Activated CD4-positive, CD25-positive, alpha-beta regulatory T cell treated with anti-CD3 and anti-CD28 coated beads, Interleukin-2, amount 50 U/mL, for 16 hours (primary cell): Measurements from ENCODE around the gene REN.

Experiments used
- DNase-seq: peaks from one replicate; pipeline ENCODE4 v3.0.0-alpha.2; 2020; ENCODE audit warnings: low read depth, low spot score

Gene REN

GRCh38 chr1:204166219-204166618 is at the start of gene REN:
REN (minus strand) TSS chr1:204166337; CDS start chr1:204166293, 44 bp downstream.
- DNase-seq = no peak

DNA sequence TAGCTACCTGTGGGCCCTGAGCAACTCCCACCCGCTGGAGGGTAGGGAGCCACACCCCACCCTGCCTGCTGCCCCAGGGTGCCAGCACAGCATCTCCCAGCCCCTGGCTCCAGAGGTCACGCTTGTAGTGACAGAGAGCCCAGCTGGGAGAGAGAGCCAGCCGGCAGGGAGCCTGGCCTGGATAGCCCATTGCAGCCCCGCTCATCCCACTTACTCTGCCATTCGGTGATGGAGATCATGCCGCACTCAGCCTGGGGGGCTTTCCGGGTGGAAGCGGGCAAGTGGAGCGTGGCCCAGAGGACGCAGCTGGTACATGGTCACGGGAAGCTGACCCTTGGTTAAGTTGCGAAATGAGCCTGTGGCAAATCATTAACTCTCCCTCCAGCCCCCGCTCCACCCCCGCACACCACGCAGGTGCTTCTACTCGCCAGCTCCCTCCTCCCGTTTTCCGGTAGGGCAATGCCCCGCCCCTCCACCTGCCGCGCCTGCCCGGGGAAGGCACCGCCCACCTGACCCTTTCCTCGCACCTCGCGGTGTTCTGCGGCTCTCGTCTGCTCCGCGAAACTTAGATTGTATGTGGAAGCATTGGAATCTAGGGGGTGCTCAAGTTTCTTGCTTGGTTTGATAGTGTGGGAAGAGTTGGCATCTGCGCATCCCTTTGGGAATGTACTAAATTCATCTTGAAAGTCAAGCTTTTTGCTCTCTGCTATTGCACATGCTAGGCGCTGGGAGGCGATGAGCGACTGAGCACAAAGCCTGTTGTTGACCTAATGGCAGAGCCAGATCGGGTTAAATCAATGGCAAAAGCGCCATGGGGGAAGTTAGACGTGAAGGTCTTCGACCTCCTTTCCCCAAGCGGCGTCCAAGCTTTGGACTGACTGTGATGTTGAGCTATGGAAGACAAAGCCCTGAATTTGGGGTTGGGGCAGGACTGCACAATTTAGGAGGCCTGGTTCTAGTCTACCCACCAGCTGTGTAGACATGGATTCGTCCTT is 47.8 kb upstream of the REN start, which contains the start of gene GOLT1A:
Gene GOLT1A (minus strand): TSS at position 321 of the 995 bp plus-strand sequence. CDS start 82 bp downstream, at position 239.
- no peak for DNase-seq

- DNase-seq = no peak
Observed at GRCh38 chr1:204212715-204213114, 46.6 kb upstream of the REN start.

GRCh38 chr1:204211046-204211445 is 44.9 kb upstream of the REN start:
- DNase-seq = no peak

GRCh38 chr1:204207136-204207616 is 41.0 kb upstream of the REN start:
- DNase-seq = peak; percentile 50

- no peak for DNase-seq
Observed at GRCh38 chr1:204206121-204206520, 40.0 kb upstream of the REN start.

DNA sequence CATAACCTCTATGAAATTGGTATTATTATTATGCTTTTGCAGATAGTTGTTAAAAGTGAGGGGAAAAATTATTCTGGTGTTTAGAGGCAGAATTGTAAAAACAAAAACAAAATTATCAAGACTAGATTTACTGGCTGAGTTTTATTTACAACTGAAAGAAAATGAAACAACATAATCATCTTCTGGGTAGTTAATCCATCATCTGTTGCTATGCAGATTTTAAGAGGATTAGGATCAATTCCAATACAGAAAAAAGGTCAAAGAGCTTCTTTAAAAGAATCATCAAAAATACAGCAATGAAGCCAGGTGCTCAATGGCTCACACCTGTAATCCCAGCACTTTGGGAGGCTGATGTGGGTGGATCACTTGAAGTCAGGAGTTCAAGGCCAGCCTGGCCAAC is 39.3 kb upstream of the REN start:
- DNase-seq = no peak

DNA sequence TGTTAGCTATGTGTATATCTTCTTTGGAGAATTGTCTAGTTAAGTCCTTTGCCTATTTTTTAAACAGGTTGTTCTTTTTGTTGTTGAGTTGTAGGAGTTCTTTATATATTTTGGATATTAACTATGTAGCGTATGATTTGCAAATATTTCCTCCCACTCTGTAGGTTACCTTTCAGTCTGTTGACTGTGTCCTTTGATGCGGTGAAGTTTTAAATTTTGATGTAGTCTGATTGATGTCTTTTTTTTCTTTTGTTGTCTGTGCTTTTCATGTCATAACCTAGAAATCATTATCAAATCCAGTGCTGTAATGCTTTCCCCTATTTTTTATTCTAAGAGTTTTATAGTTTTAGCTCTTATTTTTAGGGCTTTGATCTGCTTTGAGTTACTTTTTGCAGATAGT is 38.8 kb upstream of the REN start:
- DNase-seq = no peak

DNA sequence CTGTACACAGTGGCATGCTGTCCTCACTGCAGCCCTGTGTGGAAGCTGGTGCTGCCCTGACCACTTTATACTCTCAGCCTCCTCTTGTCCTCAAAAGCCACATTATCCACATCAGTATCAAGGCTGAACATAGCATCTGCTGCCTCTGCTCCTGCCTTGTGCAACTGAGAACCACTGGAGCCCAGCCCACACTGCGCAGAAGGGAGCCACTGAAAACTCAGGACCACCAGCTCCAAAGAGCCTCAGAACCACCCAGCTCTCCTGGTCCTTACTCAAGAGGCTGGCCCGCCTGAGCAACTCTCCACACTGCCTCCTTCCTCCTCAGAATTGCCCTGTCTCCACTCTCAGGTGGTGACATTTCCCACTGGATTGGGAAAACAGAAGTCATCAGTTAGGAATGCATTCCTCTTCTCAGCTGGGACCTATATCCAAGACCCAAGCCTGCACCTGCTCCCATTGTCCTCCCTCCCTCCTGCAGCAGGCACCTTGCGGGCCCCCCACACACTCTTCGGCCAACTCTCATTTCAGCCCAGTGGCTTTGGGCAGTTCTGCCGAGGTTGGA is 37.1 kb upstream of the REN start:
- no peak for DNase-seq

DNA sequence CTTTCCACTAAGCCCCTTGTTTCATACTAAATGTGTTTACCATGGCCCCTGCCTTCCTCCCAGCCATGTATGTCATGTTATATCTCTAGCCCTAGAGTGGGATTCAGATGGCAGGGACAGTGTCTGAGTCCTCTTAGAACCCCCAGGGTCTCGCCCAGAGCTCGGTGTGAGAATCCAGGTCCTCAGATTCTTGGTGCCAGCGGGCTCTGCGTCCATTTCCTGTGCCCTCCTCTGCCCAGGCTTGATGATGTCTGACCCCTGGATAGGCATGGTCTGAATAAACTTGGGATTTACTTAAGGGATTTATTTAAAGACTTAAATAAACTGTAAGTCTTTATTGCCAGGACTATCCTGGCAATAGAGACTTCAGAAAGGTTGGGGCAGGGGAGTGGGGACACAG is 36.3 kb upstream of the REN start:
- no peak for DNase-seq

GRCh38 chr1:204201348-204202040 is 35.4 kb upstream of the REN start:
- DNase-seq = no peak

GRCh38 chr1:204199579-204199978 is 33.4 kb upstream of the REN start:
- no peak for DNase-seq

DNA sequence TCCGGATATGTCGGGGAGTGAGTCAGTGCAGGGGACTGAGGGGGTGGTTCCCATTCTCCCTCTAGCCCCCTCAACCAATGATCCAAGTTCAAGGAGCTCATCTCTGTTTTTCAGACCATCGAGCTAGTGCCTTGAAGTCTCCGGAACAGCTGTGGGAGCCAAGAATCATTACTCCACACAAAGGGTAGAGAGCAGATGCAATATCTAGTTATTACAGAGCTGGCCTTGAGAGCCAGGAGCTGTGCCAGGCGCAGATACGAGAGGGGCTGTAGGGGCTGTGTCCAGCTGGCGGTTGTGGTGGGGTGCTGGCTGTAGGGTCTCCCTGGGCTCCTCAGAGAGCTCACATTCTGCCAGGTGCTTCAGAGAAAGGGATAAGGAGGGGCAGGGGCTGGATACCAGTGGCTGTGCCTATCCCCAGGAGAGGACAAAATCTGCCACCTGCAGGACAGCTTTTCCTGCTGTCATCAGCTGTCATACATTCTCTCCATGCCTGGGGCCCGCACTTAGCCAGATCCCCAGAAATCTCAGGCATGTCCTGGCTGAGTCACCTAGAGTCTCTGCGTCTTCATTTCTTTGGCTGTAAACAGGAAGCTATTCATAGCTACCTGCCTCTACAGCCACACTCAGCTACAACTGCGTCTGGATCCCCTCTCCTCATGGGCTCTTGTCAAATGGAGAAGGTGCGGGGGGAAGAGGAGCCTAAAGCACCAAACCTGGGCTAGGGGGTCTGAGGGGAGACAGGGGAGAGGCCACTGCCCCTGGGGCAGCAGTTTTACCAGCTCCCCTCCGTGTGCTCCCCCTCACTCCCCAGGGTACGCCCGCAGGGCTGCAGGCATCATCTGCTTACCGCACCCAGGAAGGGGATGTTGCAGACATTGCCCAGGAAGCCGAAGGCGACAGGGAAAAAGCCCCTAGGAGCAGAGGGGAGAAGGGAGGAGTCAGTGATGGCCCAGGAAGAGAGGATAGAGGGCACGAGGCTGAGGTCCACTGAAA is 32.5 kb upstream of the REN start:
- DNase-seq = no peak

DNA sequence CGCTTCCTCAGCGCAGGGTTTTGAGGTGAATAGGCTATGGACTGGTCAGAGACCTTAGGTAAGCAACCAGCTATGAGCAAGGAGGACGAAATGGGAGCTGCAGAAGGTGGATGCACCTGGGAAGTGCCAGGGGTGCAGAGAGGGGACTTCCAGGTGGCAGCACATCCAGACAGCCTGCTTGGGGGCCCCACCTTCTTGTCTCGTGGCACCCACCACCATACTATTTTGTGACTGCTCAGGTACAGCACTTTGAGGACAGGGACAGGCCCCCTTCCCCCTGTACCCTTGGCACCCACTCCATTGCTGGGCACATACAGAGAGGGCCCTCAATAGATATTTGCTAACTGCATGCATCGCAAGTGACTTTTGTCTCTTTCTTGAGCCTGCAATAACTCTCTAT is 30.9 kb upstream of the REN start:
- no peak for DNase-seq

DNA sequence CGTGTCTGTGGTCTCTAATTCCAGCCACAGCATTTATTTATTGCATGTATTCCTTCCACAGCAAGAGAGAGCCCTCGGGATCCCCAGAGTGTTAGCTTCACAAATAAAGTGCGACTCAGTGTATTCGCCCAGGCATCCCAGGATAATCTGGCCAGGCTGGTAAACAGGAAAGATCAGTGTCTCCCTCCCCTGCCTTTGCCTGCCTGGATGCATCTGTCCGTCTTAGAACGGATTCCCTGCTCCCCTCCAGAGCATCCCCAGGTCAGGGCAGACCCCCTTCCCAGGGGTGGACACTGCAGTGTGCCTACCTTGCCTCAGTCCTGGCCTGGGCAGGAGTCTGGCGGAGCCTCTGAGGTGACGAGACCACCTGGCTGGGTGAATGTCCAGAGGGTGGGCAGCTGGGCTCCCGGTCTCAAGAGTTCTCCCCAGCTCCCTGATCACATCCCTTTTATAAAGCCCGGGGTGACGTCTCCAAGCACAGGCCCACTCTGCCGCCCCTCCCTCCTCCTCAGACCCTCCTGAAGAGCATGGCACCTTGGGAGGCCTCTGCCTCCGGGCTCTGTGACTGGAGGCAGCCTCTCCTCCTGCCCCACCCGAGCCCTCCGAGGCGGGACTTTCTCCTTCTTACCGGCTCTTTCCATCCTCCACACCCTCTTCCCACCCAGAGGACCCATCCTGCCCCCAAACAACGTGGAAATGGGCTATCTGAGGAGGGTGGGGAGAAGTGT is 30.1 kb upstream of the REN start, which contains the start of gene KISS1:
Gene KISS1 (minus strand): TSS at position 424 of the 728 bp plus-strand sequence. CDS start 3,615 bp downstream, outside the sequence.
- DNase-seq = no peak

- DNase-seq = no peak
Observed at GRCh38 chr1:204194771-204195170, 28.6 kb upstream of the REN start.

GRCh38 chr1:204194080-204194479 is 27.9 kb upstream of the REN start:
- no peak for DNase-seq

- DNase-seq = no peak
Observed at GRCh38 chr1:204192589-204193352, 26.6 kb upstream of the REN start.

GRCh38 chr1:204192046-204192445 is 25.9 kb upstream of the REN start:
- DNase-seq = no peak
